Thymus (tissue), 11 donors: Measurements from ENCODE around the gene C9orf152. TPM values are rescaled to one million over a fixed set of nuclear protein-coding genes. Genes with fewer than 3 reads are reported as not detected.
A peak's percentile ranks its signal among the peaks of the same experiment; 100 is the strongest.

Experiments used
- DNase-seq, 9 donors: peaks; one replicate each; pipeline ENCODE4 v3.0.0-alpha.2; 2013; ENCODE audit warnings: low spot score in 9 of 9, low read depth in 6 of 9, missing footprints in 1 of 9
- H3K27ac ChIP-seq, 2 donors: one replicate each; pipeline ENCODE4 v1.5.1; 2013; ENCODE audit warnings: control low read depth in 1 of 2, low read depth in 1 of 2, low read length in 1 of 2, mild to moderate bottlenecking in 1 of 2, moderate library complexity in 1 of 2
- H3K27me3 ChIP-seq, 2 donors: one replicate each; pipeline ENCODE4 v1.5.1; 2013; ENCODE audit warnings: low read length in 1 of 2; ENCODE audit not compliant: control insufficient read depth in 2 of 2, insufficient read depth in 1 of 2
- H3K36me3 ChIP-seq, 2 donors: one replicate each; pipeline ENCODE4 v1.5.1; 2013; ENCODE audit warnings: low read length in 1 of 2, mild to moderate bottlenecking in 1 of 2, moderate library complexity in 1 of 2; ENCODE audit not compliant: control insufficient read depth in 2 of 2, insufficient read depth in 2 of 2
- H3K4me1 ChIP-seq, 2 donors: one replicate each; pipeline ENCODE4 v1.5.1; 2013; ENCODE audit warnings: low read length in 2 of 2; ENCODE audit not compliant: control insufficient read depth in 2 of 2, insufficient read depth in 2 of 2
- H3K4me3 ChIP-seq, 2 donors: one replicate each; pipeline ENCODE4 v1.5.1; 2013; ENCODE audit warnings: low read length in 2 of 2, control low read depth in 1 of 2, mild to moderate bottlenecking in 1 of 2
- H3K9me3 ChIP-seq, 2 donors: one replicate each; pipeline ENCODE4 v1.5.1; 2013; ENCODE audit warnings: low read length in 1 of 2, mild to moderate bottlenecking in 1 of 2; ENCODE audit not compliant: control insufficient read depth in 2 of 2, insufficient read depth in 1 of 2
- WGBS: extraction: QIAGEN DNeasy Blood & Tissue Kit; methylation state at CpG from one replicate; pipeline ENCODE4 v1.1.7; 2013; 5-methylcytosine and 5-hydroxymethylcytosine counted together
- polyA plus RNA-seq: library from polyadenylated mRNA; stranded (reverse); fragments of 200-250 nt; gene quantifications from one replicate; pipeline ENCODE4 v1.2.3, GENCODE V29; 2013
- total RNA-seq: library from RNA; stranded (reverse); fragments of 120-200 nt; gene quantifications from one replicate; pipeline ENCODE4 v1.2.4, GENCODE V29; 2013
- donor health status: healthy.

Gene C9orf152
- total and polyA plus RNA-seq, 2 donors: 0.05 to 0.23 TPM

GRCh38 chr9:110188991-110189390, 19.0 kb downstream of the C9orf152 start:
- Histone ChIP-seq H3K4me3 (peak overlapping the region in 1 of 2 donors; percentile 34), H3K27ac (peak overlapping the region; percentile 97), H3K36me3 (no peaks in the 10 kb centered on the region), H3K9me3 (peaks cover 0 to 3% of the 10 kb centered on the region in 2 donors), H3K27me3 (no peaks in the 10 kb centered on the region), H3K4me1 (peaks cover 46 to 63% of the 10 kb centered on the region in 2 donors)
- 7% methylated on average over 4 of the region's 4 CpGs for WGBS
- peak; percentile 53 to 91 (median 73) for DNase-seq

- H3K4me3 ChIP-seq: no peak overlapping the region
- H3K9me3 ChIP-seq: peaks cover 0 to 3% of the 10 kb centered on the region in 2 donors
- no peak for DNase-seq
- peaks cover 44 to 64% of the 10 kb centered on the region in 2 donors for H3K4me1 ChIP-seq
- H3K36me3 ChIP-seq: no peaks in the 10 kb centered on the region
- WGBS: 95% methylated on average over 4 of the region's 4 CpGs
- H3K27me3 ChIP-seq: no peaks in the 10 kb centered on the region
- H3K27ac ChIP-seq: peak overlapping the region; percentile 97
Measured at GRCh38 chr9:110188101-110188500, 19.9 kb downstream of the C9orf152 start.

DNA sequence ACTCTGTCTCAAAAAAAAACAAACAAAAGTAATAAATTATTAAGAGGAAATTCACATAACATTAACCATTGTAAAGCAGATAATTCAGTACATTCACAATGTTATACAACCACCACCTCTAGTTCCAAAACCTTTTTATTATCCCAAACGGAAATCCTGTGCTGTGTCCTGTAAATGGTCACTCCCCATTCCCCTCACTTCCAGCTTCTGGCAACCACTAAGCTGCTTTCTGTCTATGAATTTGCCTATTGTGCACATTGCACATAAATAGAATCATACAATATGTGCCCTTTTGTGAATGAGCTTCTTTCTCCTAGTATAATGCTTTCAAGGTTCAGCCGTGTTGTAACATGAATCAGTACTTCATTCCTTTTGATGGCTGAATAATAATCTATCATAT, 20.8 kb downstream of the C9orf152 start:
- Histone ChIP-seq H3K27me3 (no peaks in the 10 kb centered on the region), H3K36me3 (no peaks in the 10 kb centered on the region), H3K27ac (peak overlapping the region in 1 of 2 donors; percentile 97), H3K9me3 (peaks cover 0 to 3% of the 10 kb centered on the region in 2 donors), H3K4me1 (peaks cover 38 to 62% of the 10 kb centered on the region in 2 donors), H3K4me3 (no peak overlapping the region)
- DNase-seq: no peak
- WGBS: 74% methylated on average over 2 of the region's 2 CpGs

- Histone ChIP-seq H3K36me3 (no peaks in the 10 kb centered on the region), H3K4me3 (no peak overlapping the region), H3K4me1 (peaks cover 33 to 58% of the 10 kb centered on the region in 2 donors), H3K9me3 (peaks cover under 1 to 7% of the 10 kb centered on the region in 2 donors), H3K27me3 (no peaks in the 10 kb centered on the region), H3K27ac (no peak overlapping the region)
- no peak for DNase-seq
- WGBS: 97% methylated on average over 2 of the region's 2 CpGs
Measured at GRCh38 chr9:110186254-110186653, 21.7 kb downstream of the C9orf152 start.

DNA sequence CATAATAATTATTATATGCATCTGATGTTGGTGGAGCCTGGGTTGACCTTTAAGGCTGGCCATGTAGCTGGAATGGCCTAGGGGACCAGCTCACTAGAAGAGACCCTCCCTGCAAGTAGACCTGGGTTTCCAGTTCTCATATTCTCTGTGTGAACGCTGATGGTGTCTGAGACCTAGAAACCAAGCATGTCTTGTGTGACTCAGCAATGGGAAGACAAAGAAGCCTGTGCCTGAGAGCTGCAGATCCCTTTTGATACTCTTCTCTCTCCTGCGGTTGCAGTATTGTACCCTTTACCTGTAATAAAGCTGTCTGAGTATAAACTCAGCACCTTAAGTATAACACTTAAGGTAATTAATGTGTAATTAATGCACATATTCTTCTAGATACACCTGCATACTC, 22.2 kb downstream of the C9orf152 start:
- 97% methylated on average over 2 of the region's 2 CpGs for WGBS
- Histone ChIP-seq H3K4me1 (peaks cover 32 to 58% of the 10 kb centered on the region in 2 donors), H3K4me3 (no peak overlapping the region), H3K27ac (no peak overlapping the region), H3K9me3 (peaks cover 3 to 12% of the 10 kb centered on the region in 2 donors), H3K27me3 (no peaks in the 10 kb centered on the region), H3K36me3 (no peaks in the 10 kb centered on the region)
- DNase-seq: no peak

GRCh38 chr9:110183208-110184145, 24.5 kb downstream of the C9orf152 start:
- DNase-seq: peak; percentile 65 to 95 (median 85)
- WGBS: 78% methylated on average over 7 of the region's 7 CpGs
- no peaks in the 10 kb centered on the region for H3K36me3 ChIP-seq
- H3K27ac ChIP-seq: no peak overlapping the region
- H3K9me3 ChIP-seq: peaks cover 5 to 20% of the 10 kb centered on the region in 2 donors
- H3K27me3 ChIP-seq: no peaks in the 10 kb centered on the region
- H3K4me3 ChIP-seq: no peak overlapping the region
- peaks cover 16 to 37% of the 10 kb centered on the region in 2 donors for H3K4me1 ChIP-seq

- no peaks in the 10 kb centered on the region for H3K36me3 ChIP-seq
- H3K27me3 ChIP-seq: no peaks in the 10 kb centered on the region
- peak in 1 of 9 donors; percentile 58 for DNase-seq
- peaks cover 5 to 31% of the 10 kb centered on the region in 2 donors for H3K4me1 ChIP-seq
- H3K4me3 ChIP-seq: no peak overlapping the region
- peaks cover 5 to 20% of the 10 kb centered on the region in 2 donors for H3K9me3 ChIP-seq
- WGBS: 98% methylated on average over 7 of the region's 7 CpGs
- no peak overlapping the region for H3K27ac ChIP-seq
Measured at GRCh38 chr9:110180511-110181434, 27.2 kb downstream of the C9orf152 start.

DNA sequence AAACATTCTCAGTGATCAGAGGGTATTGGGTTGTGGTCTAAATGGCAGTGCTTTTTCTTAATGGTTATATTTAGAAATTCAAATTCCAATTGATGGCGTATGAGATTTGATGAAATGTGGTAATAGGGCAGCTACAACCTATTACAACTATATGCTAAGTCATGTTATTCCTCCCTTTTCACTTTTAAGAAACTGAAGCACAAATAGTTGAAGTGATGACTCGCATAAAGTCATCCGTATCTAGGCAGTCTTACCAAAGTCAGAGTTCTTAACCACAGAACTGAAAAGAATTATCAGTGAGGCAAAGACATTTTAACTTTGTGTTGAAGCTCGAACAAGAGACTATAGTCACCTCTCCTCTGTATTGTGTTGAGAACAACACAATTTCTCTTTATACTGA, 28.2 kb downstream of the C9orf152 start:
- no peak overlapping the region for H3K4me3 ChIP-seq
- DNase-seq: no peak
- H3K36me3 ChIP-seq: peaks cover 0 to 3% of the 10 kb centered on the region in 2 donors
- peaks cover 9 to 35% of the 10 kb centered on the region in 2 donors for H3K4me1 ChIP-seq
- H3K27me3 ChIP-seq: no peaks in the 10 kb centered on the region
- no peak overlapping the region for H3K27ac ChIP-seq
- H3K9me3 ChIP-seq: peaks cover 5 to 20% of the 10 kb centered on the region in 2 donors
- 92% methylated on average over 4 of the region's 4 CpGs for WGBS
